ENCODE results near the gene C1orf116.

DNA sequence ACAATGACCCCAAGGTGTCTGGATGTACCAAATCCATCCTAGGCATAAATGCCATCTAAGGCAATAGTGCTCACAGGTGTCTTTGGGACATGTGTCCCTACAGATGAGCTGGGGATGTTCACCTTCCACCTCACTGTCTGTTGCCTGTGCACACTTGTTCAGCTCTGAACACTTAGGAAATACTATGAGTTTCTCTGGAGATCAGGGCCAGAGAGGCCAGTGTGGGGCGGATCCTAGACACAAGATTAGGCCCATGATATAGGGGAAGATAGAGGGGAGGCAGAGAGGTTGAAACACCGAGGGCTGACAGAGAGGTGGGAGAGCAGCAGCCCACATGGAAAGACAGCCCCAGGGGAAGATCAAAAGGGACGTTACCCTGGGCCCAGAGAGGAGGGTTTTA is 25.6 kb downstream of the C1orf116 start:
- TF ChIP-seq, protein P1, sequence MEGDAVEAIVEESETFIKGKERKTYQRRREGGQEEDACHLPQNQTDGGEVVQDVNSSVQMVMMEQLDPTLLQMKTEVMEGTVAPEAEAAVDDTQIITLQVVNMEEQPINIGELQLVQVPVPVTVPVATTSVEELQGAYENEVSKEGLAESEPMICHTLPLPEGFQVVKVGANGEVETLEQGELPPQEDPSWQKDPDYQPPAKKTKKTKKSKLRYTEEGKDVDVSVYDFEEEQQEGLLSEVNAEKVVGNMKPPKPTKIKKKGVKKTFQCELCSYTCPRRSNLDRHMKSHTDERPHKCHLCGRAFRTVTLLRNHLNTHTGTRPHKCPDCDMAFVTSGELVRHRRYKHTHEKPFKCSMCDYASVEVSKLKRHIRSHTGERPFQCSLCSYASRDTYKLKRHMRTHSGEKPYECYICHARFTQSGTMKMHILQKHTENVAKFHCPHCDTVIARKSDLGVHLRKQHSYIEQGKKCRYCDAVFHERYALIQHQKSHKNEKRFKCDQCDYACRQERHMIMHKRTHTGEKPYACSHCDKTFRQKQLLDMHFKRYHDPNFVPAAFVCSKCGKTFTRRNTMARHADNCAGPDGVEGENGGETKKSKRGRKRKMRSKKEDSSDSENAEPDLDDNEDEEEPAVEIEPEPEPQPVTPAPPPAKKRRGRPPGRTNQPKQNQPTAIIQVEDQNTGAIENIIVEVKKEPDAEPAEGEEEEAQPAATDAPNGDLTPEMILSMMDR (IDR thresholded peaks at IDR 0.05; ENCODE audit: low read depth, low read length, missing input control), result no peak
- TF ChIP-seq FOXA1 (IDR thresholded peaks at IDR 0.05) (no peak), TAF1 (conservative IDR thresholded peaks at IDR 0.05) (no peak), JUND (IDR thresholded peaks at IDR 0.05) (no peak), EGR1 (IDR thresholded peaks at IDR 0.05; ENCODE audit: low read depth in 2 of 2) (no peak), RAD21 (IDR thresholded peaks at IDR 0.05) (no peak), REST (IDR thresholded peaks at IDR 0.05) (no peak), GABPA (IDR thresholded peaks at IDR 0.05 in 1 of 2, conservative IDR thresholded peaks at IDR 0.05 in 1 of 2) (no peak), SP1 (IDR thresholded peaks at IDR 0.05) (no peak), ZBTB33 (IDR thresholded peaks at IDR 0.05) (no peak), YY1 (IDR thresholded peaks at IDR 0.05) (no peak)
- TF ChIP-seq, protein P2, sequence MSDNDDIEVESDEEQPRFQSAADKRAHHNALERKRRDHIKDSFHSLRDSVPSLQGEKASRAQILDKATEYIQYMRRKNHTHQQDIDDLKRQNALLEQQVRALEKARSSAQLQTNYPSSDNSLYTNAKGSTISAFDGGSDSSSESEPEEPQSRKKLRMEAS (IDR thresholded peaks at IDR 0.05), result no peak
- TF ChIP-seq, protein P3, sequence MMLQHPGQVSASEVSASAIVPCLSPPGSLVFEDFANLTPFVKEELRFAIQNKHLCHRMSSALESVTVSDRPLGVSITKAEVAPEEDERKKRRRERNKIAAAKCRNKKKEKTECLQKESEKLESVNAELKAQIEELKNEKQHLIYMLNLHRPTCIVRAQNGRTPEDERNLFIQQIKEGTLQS (IDR thresholded peaks at IDR 0.05), result no peak
